Adrenal gland (tissue), 12 donors: ENCODE measurements around the gene TEKT1. TPM values are rescaled to one million over a fixed set of nuclear protein-coding genes. Genes with fewer than 3 reads are reported as not detected.
A peak's percentile ranks its signal among the peaks of the same experiment; 100 is the strongest.

ENCODE experiments used
- DNase-seq, 7 donors: peaks; one replicate each; pipeline ENCODE4 v3.0.0-alpha.2; 2019 to 2020
- H3K27ac ChIP-seq, 5 donors: fragments of 200-600 bp; sonication (generic) in 4 of 5; 1 replicate in 3 of 5; 2 replicates in 2 of 5; pipeline versions ENCODE4 v1.5.1 to v1.8.0; 2016 to 2020; ENCODE audit warnings: mild to moderate bottlenecking in 1 of 5
- H3K27me3 ChIP-seq: fragments of 200-600 bp; 2 replicates; pipeline ENCODE4 v1.8.0; 2021
- H3K36me3 ChIP-seq, 2 donors: fragments of 200-600 bp; replicated peaks in 1 of 2; 1 replicate in 1 of 2; 2 replicates in 1 of 2; pipeline versions ENCODE4 v1.5.1 to v1.8.0; 2018 to 2022
- H3K4me1 ChIP-seq, 2 donors: fragments of 200-600 bp; replicated peaks in 1 of 2; 1 replicate in 1 of 2; 2 replicates in 1 of 2; pipeline versions ENCODE4 v1.5.1 to v1.8.0; 2018 to 2021
- H3K4me3 ChIP-seq, 4 donors: fragments of 200-600 bp; sonication (generic) in 3 of 4; one replicate each; pipeline ENCODE4 v1.5.1; 2016 to 2018
- H3K9me3 ChIP-seq, 3 donors: fragments of 200-600 bp; sonication (generic) in 1 of 3; replicated peaks in 1 of 3; 1 replicate in 2 of 3; 2 replicates in 1 of 3; pipeline versions ENCODE4 v1.5.1 to v1.8.0; 2016 to 2021
- CTCF ChIP-seq, 6 experiments: fragments of 450-650 bp in 4 of 6; fragments of 200-600 bp in 2 of 6; sonication (generic) in 1 of 6; IDR thresholded peaks; 1 replicate in 5 of 6; 2 replicates in 1 of 6; pipeline versions ENCODE4 v1.5.1 to v1.8.0; 2016 to 2021; ENCODE audit warnings: antibody characterized with exemption in 6 of 6, mild to moderate bottlenecking in 2 of 6, moderate library complexity in 1 of 6
- POLR2A ChIP-seq, 2 donors: fragments of 450-650 bp; IDR thresholded peaks; one replicate each; pipeline ENCODE4 v1.6.1; 2017; ENCODE audit warnings: antibody characterized with exemption in 2 of 2, mild to moderate bottlenecking in 2 of 2, moderate library complexity in 1 of 2
- WGBS, 4 donors: extraction: QIAGEN DNeasy Blood & Tissue Kit in 2 of 4; methylation state at CpG; one replicate each; pipeline versions ENCODE4 v1.1.5 to v1.1.7; 2013 to 2017; 5-methylcytosine and 5-hydroxymethylcytosine counted together
- intact Hi-C, 2 donors: fragments of 100-400 bp; cut with DNase I; formaldehyde crosslinking; loops; one replicate each; pipeline versions ENCODE4 v1.14.1 to v1.15.0; 2022 to 2023
- polyA plus RNA-seq, 3 donors: library from polyadenylated mRNA; stranded (reverse); fragments of 200-250 nt in 2 of 3; fragments of 350-450 nt in 1 of 3; fragmentation: Illumina TruSeq in 1 of 3; extraction: RNeasy Lipid Tissue Mini Kit (QIAGEN cat#74804) in 1 of 3; gene quantifications; one replicate each; pipeline ENCODE4 v1.2.3, GENCODE V29; 2013 to 2014
- total RNA-seq, 9 donors: library from RNA; depleted of rRNA in 4 of 9; stranded (reverse); fragments of >200 nt in 4 of 9; fragments of 120-200 nt in 1 of 9; fragmentation: NEBNext Ultra II Directional in 1 of 9; extraction: Animal tissue kit (Norgen Biotek cat#: 25700) in 1 of 9; gene quantifications; one replicate each; pipeline versions ENCODE4 v1.1.0 to v1.2.4, GENCODE V29; 2013 to 2023
- donor health status: healthy with polysubstance abuse.
- donor health status: Bipolar disorder and iron deficiency.
- donor health status: DM: yes; HTN: yes; CAD: no.
- donor health status: DM: no; HTN: no; CAD: no.
- donor health status: DM: no; HTN: no; CAD: no.
- donor health status: DM: yes; HTN: yes; CAD: no.

The TEKT1 gene
- total and polyA plus RNA-seq, 12 donors: 0.06 to 0.55 (median 0.16) TPM; not detected in 8

DNA sequence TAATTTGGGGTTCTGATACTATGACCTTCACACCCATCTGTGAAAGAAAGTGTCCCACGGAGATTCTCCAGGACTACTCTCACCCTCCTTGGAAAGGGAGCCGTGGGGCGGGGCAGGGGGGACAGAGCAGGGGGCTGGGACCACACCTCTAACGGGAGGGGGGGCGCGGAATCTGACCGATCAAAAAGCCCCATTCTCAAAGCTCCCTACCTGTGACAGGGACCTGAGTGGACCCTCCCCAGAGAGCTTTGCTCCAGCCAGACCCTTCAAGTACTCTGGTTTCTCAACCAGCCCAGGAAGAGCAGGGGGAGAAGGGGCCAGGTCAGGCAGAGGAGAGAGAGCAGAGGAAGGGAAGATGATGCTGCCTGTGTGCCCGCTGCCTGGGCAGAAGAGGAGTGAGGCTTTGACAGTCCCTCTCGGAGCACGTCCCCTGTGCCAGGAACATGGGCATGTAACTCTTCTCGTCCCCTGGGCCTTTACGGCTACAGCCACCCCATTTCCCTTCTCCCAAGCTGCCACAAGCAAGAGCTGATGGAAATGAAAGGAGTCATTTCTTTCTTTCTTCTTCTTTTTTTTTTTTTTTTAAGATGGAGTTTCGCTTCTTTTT lies 75.0 kb downstream of the TEKT1 start:
- Histone ChIP-seq H3K9me3 (no peaks in the 10 kb centered on the region), H3K27ac (peak overlapping the region in 3 of 5 donors; percentile 73 to 88 (median 87)), H3K27me3 (no peaks in the 10 kb centered on the region), H3K4me1 (peaks cover 24 to 47% of the 10 kb centered on the region in 2 donors), H3K4me3 (peak overlapping the region; percentile 1 to 55 (median 20)), H3K36me3 (peaks cover 0 to 25% of the 10 kb centered on the region in 2 donors)
- DNase-seq: no peak
- intact Hi-C loops: no loop called here
- 44 to 55% (median 52%) methylated on average over 9 to 13 of the region's 13 CpGs for WGBS, 4 donors
- TF ChIP-seq POLR2A (IDR thresholded peaks at IDR 0.05): no peak
- TF ChIP-seq CTCF (IDR thresholded peaks at IDR 0.05): no peak

GRCh38 chr17:6755731-6756184 lies 75.8 kb downstream of the TEKT1 start, which contains the start of gene XAF1:
TSS of gene XAF1 (plus strand) at chr17:6756046. CDS start at chr17:6756079, 33 bp downstream.
- 19 to 26% (median 21%) methylated on average over 13 to 14 of the region's 14 CpGs for WGBS, 4 donors
- Histone ChIP-seq H3K4me1 (peaks cover 25 to 48% of the 10 kb centered on the region in 2 donors), H3K27ac (peak within 1 kb of the TSS; percentile 38 to 88 (median 73)), H3K9me3 (no peaks in the 10 kb centered on the region), H3K27me3 (no peaks in the 10 kb centered on the region), H3K36me3 (peaks cover 0 to 19% of the 10 kb centered on the region in 2 donors), H3K4me3 (peak within 1 kb of the TSS; percentile 1 to 55 (median 20))
- TF ChIP-seq CTCF (IDR thresholded peaks at IDR 0.05): no peak
- TF ChIP-seq POLR2A (IDR thresholded peaks at IDR 0.05): peak in 1 of 2 donors; percentile 30
- intact Hi-C loops: no loop called here
- peak; percentile 31 to 68 (median 52) for DNase-seq

GRCh38 chr17:6755281-6755680 lies 76.2 kb downstream of the TEKT1 start:
- Histone ChIP-seq H3K9me3 (no peaks in the 10 kb centered on the region), H3K36me3 (peaks cover 0 to 14% of the 10 kb centered on the region in 2 donors), H3K4me1 (peaks cover 25 to 48% of the 10 kb centered on the region in 2 donors), H3K4me3 (peak overlapping the region in 3 of 4 donors; percentile 1 to 55 (median 32)), H3K27me3 (no peaks in the 10 kb centered on the region), H3K27ac (peak overlapping the region; percentile 38 to 88 (median 73))
- WGBS, 4 donors: 60 to 70% (median 65%) methylated on average over 5 of the region's 5 CpGs
- DNase-seq: no peak
- TF ChIP-seq POLR2A (IDR thresholded peaks at IDR 0.05): no peak
- no peak for TF ChIP-seq CTCF (IDR thresholded peaks at IDR 0.05)
- intact Hi-C loops: no loop called here

DNA sequence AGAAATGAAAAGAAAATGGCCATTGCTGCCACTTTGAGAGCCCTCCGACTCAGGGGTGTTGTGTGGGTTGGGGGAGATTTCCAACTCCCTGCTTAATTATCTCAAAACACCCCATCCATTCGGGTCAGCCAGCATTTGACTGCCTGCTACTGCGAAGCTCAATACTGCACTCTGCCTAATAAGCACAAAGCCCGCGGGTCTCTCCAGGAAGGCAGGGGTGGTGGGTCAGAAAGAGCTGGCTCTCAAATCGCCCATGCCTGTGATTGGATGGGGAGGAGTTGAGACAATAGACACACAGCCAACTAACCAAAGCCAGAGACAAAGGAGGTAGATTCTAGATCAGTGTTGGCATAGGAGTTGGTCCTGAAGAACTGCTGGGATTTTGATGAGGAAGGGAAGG lies 78.0 kb downstream of the TEKT1 start:
- intact Hi-C loops: no loop called here
- WGBS, 4 donors: 67 to 79% (median 76%) methylated on average over 6 of the region's 6 CpGs
- TF ChIP-seq CTCF (IDR thresholded peaks at IDR 0.05) (no peak), POLR2A (IDR thresholded peaks at IDR 0.05) (no peak)
- Histone ChIP-seq H3K27ac (peak overlapping the region; percentile 33 to 94 (median 68)), H3K4me3 (no peak overlapping the region), H3K27me3 (no peaks in the 10 kb centered on the region), H3K9me3 (no peaks in the 10 kb centered on the region), H3K4me1 (peaks cover 25 to 48% of the 10 kb centered on the region in 2 donors), H3K36me3 (no peaks in the 10 kb centered on the region)
- no peak for DNase-seq
